HG03025 (cell line): ENCODE results near the gene GUCY1B1.

Experiments
- ATAC-seq: cut with Tn5 transposase; IDR thresholded peaks from one replicate; pipeline ENCODE4 v1.9.1; 2021; ENCODE audit warnings: mild to moderate bottlenecking, moderate library complexity; ENCODE audit not compliant: unreplicated experiment, low FRiP score

Gene GUCY1B1

DNA sequence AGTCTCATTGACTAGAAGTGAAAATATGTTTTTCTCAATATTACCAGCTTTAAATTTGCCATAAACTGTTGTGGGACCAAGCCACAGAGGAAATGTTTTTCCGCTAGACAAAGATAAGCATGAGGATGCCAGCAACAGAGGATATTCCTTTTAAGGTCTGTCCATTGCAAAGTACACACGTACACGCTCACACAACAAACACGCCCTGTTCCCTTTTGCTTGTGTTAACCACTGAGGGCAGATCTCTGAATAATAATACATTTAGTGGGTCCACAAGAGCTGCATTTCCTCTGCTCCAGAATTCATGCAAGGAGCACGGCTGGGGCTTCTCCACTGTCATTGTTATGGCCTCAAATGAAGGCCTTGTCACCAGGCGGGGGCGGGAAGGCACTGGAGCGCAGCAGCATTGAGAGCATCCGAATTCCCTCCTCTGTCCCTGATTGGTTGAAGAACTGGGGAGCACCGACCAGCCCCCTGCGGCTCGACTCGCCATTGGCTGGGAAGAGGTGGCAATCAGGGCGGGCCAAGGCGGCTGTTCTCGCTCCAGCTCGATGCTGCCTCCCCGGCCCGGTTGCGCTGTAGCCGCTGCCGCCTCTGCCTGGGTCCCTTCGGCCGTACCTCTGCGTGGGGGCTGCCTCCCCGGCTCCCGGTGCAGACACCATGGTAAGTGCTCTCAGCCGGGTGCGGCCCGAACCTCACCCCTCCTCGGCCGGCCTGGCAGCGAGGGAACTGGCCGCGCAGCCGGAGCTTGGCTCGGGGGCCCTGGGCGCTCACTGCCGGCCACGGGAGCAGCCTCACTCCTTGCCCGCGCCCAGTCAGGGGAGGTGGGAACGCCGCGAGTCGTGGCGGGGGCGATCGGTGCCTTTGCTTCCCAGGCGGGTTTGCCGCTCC is at the start of gene GUCY1B1:
Gene GUCY1B1, plus strand, starts transcription at position 541 of the 891 bp plus-strand sequence. Its CDS starts 120 bp downstream, at position 661.
- ATAC-seq, result peak; percentile 96

DNA sequence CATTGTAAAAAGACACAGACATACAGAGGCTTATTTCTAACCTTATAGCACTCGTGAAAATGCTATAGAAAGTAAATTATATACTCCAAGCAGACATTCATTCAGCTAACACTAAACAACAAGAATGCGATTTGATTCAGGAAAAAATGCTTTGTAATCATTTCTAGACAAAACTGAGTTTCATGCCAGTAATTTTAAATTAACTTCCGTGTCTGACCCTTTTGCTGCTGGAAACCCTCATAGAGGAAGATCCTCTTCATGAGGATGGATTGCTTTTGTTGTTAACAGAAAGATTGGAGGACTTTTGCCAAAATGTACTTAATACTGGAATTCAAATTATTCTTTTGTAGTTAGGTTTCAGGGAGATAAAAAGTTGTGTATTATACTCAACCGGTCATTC is 48.9 kb upstream of the GUCY1B1 start:
- ATAC-seq, result no peak

DNA sequence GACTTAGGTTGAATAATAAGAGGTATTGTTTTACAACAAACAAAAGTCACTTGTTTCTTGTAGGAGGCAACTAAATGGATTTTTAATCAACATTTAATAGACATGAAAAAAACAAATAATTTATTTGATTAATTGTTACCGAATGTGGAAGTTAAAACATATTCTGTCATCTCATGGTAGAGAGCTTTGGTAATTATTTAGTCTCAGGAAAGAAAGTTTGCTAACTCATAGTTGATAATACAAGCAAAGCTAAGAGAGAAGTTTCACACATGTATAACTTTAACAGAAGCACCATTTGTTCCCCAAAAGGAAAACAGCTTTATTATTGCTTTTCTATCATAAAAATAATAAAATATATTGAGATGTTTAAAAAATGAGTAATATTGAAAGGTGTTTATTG is 47.3 kb upstream of the GUCY1B1 start:
- no peak for ATAC-seq

- no peak for ATAC-seq
Measured at GRCh38 chr4:155712846-155713245, 46.0 kb upstream of the GUCY1B1 start.

DNA sequence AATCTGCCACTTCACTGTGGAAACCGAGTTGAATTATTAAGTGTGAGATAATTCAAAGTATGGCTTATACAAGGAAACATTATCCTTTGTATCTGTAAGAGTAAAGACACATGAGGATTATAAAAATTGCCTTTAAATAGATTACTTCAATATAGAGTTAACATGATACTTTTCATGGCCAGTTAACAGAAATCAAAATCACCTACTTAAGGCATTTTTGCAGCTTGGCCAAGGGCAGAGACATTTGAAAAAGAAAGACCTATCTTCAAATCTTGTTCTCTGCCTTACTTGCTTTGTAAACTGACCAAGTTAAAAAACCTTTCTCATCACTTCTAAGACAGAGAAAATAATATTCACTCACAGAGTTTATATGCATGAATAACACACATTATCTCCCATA is 44.9 kb upstream of the GUCY1B1 start:
- ATAC-seq, result no peak

DNA sequence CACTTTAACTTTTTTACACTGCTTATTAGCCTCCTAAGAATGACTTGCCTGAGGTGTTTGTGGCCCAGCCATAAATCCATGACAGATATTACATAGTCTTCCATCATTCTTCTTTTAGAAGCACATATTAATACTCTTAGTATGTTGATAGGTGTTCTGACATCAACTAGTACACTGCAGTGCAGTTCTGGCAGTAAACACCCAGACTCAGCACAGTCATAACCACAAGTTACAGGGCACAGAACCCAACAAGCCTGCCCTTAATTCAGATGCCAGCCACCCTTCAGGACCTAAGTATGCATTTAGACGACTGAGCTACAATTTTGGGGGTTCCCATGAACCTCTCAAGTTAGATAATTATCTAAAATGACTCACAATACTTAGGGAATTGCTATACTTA is 36.5 kb upstream of the GUCY1B1 start:
- no peak for ATAC-seq

GRCh38 chr4:155722816-155723499 is 35.9 kb upstream of the GUCY1B1 start:
- no peak for ATAC-seq

DNA sequence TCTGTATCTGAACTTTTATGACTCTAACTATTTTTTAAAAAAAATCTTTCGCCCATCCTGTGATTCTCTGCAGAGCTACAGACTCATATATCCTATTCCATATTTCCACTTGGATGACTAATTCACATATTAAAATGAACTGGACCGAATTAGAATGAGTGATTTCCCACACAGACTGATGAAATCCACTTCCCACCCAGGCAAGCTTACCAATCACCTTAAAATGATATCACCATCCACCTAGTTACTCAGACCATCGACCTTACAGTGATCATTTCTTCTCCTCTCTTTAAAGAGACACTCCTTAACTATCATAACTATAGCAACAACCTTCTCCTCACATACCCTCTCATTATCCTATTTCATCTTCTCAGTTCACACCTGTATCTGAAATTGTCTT is 34.1 kb upstream of the GUCY1B1 start:
- ATAC-seq, result no peak

DNA sequence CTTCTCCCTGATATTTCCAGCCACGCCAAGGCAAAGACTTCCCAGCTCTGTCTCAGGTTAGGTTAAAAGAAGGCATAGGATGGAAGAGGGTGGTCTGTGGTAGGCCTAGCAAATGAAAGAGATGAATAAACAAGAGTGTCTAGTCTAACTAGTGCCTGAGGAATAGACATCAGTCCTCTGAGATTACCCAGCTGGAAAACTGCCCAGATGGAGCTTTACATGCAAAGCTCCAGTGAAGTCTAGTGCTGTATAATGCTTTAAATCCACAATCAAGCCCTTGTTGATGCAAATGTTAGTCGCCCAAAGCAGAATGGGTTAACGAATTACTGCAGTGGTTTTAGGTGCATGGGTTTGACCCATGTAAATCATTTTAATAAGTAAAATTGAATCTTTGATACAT is 24.8 kb upstream of the GUCY1B1 start:
- no peak for ATAC-seq

GRCh38 chr4:155734951-155735350 is 23.9 kb upstream of the GUCY1B1 start:
- ATAC-seq, result no peak

DNA sequence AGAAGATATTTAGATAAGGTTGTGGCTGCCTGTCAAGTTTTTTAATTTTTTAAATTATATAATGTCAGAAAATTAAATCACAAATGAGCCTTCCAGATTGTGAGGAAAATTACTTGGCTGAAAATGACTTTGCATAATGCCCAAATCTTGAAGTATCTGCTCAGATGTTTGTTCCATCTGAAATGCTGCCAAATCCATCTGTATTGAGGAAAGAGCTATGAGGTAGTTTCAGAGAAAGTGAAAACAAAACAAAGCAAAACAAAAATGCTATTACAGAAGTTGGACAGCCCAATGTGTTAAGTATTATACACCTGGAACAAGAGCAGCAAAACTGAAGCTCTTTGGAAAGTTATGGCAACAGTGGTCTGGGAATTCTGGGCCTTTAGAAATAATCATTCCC is 23.3 kb upstream of the GUCY1B1 start:
- no peak for ATAC-seq

DNA sequence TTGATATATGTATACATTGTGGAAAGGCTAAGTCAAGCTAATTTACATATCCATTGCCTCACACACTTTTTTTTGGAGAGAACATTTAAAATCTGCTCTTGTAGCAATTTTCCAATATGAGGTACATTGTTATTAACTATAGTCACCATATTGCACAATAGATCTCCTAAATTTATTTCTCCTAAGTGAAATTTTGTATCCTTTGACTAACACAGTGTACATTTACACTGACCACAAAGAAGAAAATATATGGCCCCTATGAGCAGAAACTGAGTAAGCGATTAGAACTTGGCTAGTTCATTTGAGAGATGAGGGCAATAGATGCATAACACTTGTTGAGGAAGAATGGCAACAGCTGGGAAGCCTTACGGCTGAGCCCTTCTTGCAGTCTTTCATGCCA is 20.3 kb upstream of the GUCY1B1 start:
- no peak for ATAC-seq

DNA sequence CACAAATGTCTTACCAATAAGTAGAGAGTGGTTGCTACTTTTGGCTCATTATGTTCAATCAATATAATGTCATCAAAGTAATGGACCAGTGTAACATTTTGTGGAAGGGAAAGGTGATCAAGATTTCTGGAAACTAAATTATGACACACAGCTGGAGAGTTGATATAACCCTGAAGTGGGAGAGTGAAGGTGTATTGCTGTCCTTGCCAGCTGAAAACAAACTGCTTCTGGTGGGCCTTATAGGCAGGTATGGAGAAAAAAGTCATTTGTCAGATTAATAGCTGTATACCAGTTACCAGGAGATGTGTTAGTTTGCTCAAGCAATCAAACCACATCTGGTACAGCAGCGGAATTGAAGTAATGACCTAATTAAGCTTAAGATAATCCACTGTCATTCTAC is 17.3 kb upstream of the GUCY1B1 start:
- ATAC-seq, result no peak

DNA sequence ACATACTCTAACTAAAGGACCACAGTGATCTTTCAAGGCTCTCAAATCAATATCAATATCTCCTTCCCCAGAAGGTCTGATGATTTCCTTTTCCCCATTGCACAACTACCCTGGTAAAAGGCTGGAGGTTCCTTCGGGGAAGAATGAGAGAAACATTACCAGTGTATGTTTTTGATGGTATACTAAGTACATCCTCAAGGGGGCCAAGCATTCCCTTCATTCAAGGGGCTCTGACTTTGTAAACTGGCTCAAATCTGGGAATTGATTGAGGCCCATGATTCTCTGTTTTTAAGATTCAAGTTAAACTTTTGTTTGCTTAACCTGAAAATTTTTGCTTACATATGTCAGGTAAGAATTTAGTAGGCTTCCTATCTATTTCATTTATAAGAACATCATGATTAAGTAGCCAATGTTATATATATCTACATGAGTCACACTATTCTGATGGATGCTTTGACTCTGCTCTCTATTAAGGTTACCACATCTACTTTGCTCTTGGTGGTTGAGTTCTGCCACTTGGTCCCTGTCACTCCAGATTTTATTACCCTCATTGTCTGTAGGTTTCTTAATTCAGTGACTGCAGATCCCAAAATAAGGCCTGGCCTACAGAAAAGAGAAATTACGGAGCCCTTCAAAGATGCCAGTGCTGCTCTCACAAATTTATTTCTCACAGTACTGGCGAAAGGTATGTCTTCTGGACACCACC is 16.4 kb upstream of the GUCY1B1 start:
- no peak for ATAC-seq

- ATAC-seq, result no peak
Measured at GRCh38 chr4:155745984-155746383, 12.8 kb upstream of the GUCY1B1 start.

DNA sequence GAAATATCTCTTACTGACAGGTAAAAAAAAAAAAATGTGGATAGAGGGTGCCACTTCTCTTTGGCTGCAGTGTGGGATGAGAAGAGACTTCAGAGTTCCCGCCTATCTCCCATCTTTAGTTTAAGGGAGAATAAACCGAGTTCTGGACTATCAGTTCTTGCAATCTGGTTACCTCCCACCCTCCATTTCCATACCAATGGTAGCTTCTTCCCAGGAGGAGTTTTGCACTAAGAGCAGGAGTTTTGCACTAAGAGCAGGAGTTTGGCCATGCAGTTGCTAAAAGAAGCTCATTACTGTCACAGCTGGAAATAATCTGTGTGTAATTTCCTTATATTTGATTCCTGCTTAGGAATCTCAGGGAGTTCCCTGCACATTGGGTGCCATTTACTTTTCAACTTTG is 10.8 kb upstream of the GUCY1B1 start:
- ATAC-seq, result no peak

DNA sequence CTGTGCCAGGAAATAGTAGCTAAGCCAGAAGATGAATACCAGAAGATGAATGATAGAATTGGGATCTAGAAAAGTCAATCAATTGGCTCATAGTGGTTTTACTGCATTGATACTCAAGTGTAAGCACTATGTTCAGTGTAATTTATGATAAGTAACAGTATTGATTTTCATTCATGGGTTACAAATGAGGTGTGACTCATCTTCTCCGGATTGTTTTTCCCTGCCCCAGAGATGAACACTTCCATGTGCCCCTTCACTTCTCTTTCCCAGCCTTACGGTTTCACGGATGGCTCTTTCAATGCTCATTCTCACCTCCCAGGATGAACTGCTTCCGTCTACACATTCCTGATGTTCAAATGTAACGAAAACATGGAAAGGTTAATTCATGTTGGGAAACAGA is 9.8 kb upstream of the GUCY1B1 start:
- no peak for ATAC-seq

DNA sequence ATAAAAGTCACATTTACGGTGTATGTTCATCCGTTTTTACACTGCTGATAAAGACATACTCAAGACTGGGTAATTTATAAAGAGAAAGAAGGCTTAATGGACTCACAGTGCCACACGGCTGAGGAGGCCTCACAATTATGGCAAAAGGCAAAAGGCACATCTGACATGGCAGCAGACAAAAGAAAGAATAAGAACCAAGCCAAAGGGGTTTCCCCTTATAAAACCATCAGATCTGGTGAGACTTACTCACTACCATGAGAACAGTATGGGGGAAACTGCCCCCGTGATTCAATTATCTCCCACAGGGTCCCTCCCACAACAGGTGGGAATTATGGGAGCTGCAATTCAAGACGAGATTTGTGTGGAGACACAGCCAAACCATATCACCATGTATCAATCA is 7.3 kb upstream of the GUCY1B1 start:
- ATAC-seq, result no peak

DNA sequence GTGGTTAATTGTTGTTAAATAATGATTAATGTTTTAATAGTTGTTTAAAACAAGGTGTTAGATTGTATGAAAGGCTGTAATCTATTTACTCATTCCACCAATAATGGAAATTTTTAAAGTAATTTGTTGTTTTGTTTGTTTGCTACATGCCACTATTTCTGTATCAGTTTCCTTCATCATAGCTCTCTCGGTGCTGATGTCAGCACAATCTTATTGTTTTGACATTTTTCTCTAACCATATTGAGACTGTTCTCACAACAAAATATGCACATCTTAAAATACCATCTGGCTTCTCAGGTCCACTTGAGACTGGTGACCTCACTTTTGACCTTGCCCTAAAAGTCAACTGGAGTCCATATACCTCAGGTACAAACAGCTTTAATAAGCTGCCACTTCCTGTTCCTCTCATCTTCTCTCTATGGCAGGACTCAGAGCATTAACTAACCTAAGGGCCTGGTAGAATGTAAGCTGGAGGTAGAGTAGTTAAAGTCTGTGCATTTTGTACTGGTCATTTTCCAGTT is 1.0 kb upstream of the GUCY1B1 start:
- ATAC-seq, result no peak

- peak; percentile 14 for ATAC-seq
Measured at GRCh38 chr4:155759372-155760252, 791 bp downstream of the GUCY1B1 start.
